ENCODE measurements around the gene NUDCD3.

Gene NUDCD3

DNA sequence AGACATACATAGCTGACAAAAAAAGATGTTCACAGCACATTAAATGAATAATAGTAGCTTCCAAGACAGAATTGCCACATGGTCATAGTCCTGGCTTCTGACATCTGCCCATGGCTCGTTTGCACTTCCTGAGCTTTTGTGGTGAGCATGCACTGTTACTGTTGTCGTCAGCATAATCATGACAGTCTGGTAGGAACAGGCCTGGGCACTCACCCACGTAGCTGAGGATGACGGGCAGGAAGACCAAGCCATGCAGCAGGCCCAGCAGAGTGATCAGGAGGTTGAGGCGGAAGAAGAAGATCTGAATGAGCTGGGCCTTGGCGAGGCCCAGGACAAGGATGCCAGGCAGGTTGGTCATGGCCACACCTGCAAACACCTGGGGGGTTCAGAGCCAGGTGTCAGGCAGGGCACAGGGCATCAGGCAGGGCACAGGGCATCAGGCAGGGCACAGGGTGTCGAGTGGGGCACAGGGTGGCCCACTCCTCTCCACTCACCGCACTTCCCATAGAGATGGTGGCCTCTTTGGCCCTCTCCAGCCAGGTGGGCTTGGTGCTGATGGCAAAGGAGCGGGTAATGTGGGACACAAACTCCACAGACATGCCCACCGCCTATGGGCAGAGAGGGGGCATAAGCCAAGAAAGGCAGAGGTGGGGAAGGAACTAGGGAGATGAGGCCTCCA, 25.3 kb upstream of the NUDCD3 start (continued):
- TF ChIP-seq, protein P1, sequence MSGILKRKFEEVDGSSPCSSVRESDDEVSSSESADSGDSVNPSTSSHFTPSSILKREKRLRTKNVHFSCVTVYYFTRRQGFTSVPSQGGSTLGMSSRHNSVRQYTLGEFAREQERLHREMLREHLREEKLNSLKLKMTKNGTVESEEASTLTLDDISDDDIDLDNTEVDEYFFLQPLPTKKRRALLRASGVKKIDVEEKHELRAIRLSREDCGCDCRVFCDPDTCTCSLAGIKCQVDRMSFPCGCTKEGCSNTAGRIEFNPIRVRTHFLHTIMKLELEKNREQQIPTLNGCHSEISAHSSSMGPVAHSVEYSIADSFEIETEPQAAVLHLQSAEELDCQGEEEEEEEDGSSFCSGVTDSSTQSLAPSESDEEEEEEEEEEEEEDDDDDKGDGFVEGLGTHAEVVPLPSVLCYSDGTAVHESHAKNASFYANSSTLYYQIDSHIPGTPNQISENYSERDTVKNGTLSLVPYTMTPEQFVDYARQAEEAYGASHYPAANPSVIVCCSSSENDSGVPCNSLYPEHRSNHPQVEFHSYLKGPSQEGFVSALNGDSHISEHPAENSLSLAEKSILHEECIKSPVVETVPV (CRISPR knock-in tag; IDR thresholded peaks at IDR 0.05) = no peak
- no peak for TF ChIP-seq ZNF70 (CRISPR knock-in tag; IDR thresholded peaks at IDR 0.05)

DNA sequence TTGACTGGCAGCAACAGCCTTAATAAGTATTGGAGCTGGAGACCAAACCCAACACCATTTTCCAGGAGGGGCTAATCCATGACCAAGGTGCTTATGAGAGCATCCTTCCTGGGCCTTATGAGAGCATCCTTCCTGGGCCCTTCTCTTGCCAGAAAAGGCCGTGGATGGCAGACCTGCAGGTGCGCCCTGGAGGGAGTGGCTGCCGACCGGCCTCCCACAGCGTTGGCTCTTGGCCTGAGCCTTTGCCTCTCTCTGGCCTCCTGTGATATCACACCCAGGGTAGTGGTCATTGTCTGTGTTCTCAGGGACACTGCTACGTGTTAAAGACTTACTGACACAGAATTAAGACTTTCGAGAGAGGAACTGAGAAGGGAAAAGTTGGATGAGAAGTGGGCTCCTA, 22.3 kb upstream of the NUDCD3 start:
- TF ChIP-seq CREB5 (CRISPR knock-in tag; IDR thresholded peaks at IDR 0.05; ENCODE audit: low read depth) = no peak
- TF ChIP-seq TOX (CRISPR knock-in tag; IDR thresholded peaks at IDR 0.05; ENCODE audit: borderline replicate concordance) = no peak
- no peak for TF ChIP-seq TCF4 (CRISPR knock-in tag; IDR thresholded peaks at IDR 0.05; ENCODE audit: borderline replicate concordance)
- no peak for TF ChIP-seq OSR1 (CRISPR knock-in tag; IDR thresholded peaks at IDR 0.05)
- no peak for TF ChIP-seq ZNF565 (CRISPR knock-in tag; conservative IDR thresholded peaks at IDR 0.05; ENCODE audit: low read depth)
- TF ChIP-seq, protein P2, sequence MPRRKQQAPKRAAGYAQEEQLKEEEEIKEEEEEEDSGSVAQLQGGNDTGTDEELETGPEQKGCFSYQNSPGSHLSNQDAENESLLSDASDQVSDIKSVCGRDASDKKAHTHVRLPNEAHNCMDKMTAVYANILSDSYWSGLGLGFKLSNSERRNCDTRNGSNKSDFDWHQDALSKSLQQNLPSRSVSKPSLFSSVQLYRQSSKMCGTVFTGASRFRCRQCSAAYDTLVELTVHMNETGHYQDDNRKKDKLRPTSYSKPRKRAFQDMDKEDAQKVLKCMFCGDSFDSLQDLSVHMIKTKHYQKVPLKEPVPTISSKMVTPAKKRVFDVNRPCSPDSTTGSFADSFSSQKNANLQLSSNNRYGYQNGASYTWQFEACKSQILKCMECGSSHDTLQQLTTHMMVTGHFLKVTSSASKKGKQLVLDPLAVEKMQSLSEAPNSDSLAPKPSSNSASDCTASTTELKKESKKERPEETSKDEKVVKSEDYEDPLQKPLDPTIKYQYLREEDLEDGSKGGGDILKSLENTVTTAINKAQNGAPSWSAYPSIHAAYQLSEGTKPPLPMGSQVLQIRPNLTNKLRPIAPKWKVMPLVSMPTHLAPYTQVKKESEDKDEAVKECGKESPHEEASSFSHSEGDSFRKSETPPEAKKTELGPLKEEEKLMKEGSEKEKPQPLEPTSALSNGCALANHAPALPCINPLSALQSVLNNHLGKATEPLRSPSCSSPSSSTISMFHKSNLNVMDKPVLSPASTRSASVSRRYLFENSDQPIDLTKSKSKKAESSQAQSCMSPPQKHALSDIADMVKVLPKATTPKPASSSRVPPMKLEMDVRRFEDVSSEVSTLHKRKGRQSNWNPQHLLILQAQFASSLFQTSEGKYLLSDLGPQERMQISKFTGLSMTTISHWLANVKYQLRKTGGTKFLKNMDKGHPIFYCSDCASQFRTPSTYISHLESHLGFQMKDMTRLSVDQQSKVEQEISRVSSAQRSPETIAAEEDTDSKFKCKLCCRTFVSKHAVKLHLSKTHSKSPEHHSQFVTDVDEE (CRISPR knock-in tag; IDR thresholded peaks at IDR 0.05) = no peak
- TF ChIP-seq, protein P1 (CRISPR knock-in tag; IDR thresholded peaks at IDR 0.05) = no peak
- ATAC-seq = no peak

DNA sequence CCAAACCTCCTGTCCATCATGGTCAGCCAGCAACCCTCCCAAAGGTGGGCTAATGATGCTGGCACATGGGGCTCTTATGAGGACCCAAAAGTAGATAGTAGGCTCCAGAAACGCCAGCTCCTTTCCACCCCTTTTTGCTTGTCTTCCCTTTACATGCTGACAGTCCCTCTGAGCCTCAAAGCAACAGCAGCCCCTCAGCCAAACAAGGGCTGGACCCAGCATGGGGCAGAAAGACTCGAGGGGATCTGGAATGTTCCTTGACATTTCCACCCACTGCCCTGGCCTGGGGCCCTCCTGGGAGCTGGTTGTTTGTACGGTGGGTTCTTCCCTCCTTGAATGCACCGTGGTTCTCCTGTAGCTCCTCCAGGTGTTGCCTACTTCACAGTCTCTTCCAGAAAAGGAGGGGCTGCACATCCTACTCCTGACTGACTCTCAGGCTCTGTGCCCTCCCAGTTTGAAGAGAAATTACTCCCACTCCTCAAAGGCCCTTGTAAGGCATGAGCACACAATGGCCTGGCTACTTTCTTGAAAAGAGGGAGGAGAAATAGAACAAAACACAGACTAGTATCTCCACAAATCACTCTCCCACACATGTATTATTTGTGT, 21.5 kb upstream of the NUDCD3 start:
- TF ChIP-seq ZNF70 (CRISPR knock-in tag; IDR thresholded peaks at IDR 0.05) = no peak
- no peak for TF ChIP-seq ZNF8 (CRISPR knock-in tag; IDR thresholded peaks at IDR 0.05)
- TF ChIP-seq SNAI2 (CRISPR knock-in tag; IDR thresholded peaks at IDR 0.05) = no peak
- no peak for TF ChIP-seq RARB (CRISPR knock-in tag; IDR thresholded peaks at IDR 0.05)
- TF ChIP-seq ZNF565 (CRISPR knock-in tag; conservative IDR thresholded peaks at IDR 0.05; ENCODE audit: low read depth) = no peak
- TF ChIP-seq ZFP3 (CRISPR knock-in tag; IDR thresholded peaks at IDR 0.05) = no peak
- TF ChIP-seq, protein P3, sequence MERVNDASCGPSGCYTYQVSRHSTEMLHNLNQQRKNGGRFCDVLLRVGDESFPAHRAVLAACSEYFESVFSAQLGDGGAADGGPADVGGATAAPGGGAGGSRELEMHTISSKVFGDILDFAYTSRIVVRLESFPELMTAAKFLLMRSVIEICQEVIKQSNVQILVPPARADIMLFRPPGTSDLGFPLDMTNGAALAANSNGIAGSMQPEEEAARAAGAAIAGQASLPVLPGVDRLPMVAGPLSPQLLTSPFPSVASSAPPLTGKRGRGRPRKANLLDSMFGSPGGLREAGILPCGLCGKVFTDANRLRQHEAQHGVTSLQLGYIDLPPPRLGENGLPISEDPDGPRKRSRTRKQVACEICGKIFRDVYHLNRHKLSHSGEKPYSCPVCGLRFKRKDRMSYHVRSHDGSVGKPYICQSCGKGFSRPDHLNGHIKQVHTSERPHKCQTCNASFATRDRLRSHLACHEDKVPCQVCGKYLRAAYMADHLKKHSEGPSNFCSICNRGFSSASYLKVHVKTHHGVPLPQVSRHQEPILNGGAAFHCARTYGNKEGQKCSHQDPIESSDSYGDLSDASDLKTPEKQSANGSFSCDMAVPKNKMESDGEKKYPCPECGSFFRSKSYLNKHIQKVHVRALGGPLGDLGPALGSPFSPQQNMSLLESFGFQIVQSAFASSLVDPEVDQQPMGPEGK (CRISPR knock-in tag; IDR thresholded peaks at IDR 0.05; ENCODE audit: borderline replicate concordance) = no peak
- no peak for TF ChIP-seq TCF4 (CRISPR knock-in tag; IDR thresholded peaks at IDR 0.05; ENCODE audit: borderline replicate concordance)
- no peak for TF ChIP-seq CSDC2 (CRISPR knock-in tag; IDR thresholded peaks at IDR 0.05)
- no peak for TF ChIP-seq ESRRG (CRISPR knock-in tag; IDR thresholded peaks at IDR 0.05)
- TF ChIP-seq ZC3H10 (CRISPR knock-in tag; IDR thresholded peaks at IDR 0.05) = no peak
- no peak for TF ChIP-seq TOX (CRISPR knock-in tag; IDR thresholded peaks at IDR 0.05; ENCODE audit: borderline replicate concordance)
- TF ChIP-seq BACH2 (CRISPR knock-in tag; IDR thresholded peaks at IDR 0.05; ENCODE audit: borderline replicate concordance) = no peak
- no peak for TF ChIP-seq PPARA (CRISPR knock-in tag; IDR thresholded peaks at IDR 0.05; ENCODE audit: borderline replicate concordance)
- TF ChIP-seq, protein P2 (CRISPR knock-in tag; IDR thresholded peaks at IDR 0.05) = no peak
- TF ChIP-seq ISL1 (CRISPR knock-in tag; IDR thresholded peaks at IDR 0.05) = no peak
- no peak for TF ChIP-seq POU6F1 (CRISPR knock-in tag; IDR thresholded peaks at IDR 0.05; ENCODE audit: borderline replicate concordance, low read depth)
- no peak for TF ChIP-seq GLIS3 (CRISPR knock-in tag; IDR thresholded peaks at IDR 0.05)
- TF ChIP-seq ZFP30 (CRISPR knock-in tag; IDR thresholded peaks at IDR 0.05) = no peak
- ATAC-seq = no peak

Data from SK-N-SH treated with all-trans-retinoic acid at 6 μM for 48 hours (cell line).